Pons (tissue), 1 donor: ENCODE measurements around the gene CHTF8.
A peak's percentile ranks its signal among the peaks of the same experiment; 100 is the strongest.

Experiments used
- DNase-seq: peaks from one replicate; pipeline ENCODE4 v3.0.0-alpha.2; 2016; ENCODE audit warnings: low spot score

Gene CHTF8

GRCh38 chr16:69112285-69113129 is 19.9 kb downstream of the CHTF8 start:
- no peak for DNase-seq

DNA sequence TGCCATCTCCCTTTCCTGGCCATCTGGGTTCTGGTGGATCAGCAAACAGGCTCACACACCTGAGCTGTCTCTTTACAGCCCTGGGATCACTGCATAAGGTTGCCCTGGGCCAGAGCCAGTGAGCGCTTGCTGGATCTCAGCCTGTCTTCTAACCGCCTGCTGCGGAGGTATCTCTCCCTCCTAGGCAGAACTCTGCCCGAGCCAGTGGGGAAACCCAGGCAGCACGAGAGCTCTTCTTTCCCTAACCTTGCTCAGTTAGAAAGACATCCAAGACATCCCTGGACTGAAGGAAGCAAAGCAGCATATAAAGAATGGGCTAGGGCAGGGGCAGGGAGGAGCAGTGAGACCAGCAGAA is 20.5 kb downstream of the CHTF8 start:
- no peak for DNase-seq

GRCh38 chr16:69111216-69111875 is 21.0 kb downstream of the CHTF8 start:
- no peak for DNase-seq

DNA sequence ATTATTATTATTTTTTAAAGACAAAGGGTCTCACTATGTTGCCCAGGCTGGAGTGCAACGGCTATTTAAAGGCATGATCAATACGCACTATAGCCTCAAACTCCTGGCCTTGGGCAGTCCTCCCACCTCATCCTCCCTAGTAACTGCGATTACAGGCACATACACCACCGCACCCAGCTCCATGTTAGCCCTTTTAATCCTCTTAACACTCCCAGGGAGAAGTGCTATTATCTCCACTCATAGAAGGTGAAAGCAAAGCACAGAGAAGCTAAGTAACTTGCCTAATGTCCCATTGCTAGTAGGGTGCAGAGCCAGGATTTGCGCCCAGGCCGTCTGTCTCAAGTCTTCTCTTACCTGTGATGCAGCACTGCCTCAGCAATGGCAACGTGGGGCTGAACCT is 22.0 kb downstream of the CHTF8 start:
- DNase-seq = no peak

- DNase-seq = no peak
Measured at GRCh38 chr16:69109486-69110270, 22.7 kb downstream of the CHTF8 start.

DNA sequence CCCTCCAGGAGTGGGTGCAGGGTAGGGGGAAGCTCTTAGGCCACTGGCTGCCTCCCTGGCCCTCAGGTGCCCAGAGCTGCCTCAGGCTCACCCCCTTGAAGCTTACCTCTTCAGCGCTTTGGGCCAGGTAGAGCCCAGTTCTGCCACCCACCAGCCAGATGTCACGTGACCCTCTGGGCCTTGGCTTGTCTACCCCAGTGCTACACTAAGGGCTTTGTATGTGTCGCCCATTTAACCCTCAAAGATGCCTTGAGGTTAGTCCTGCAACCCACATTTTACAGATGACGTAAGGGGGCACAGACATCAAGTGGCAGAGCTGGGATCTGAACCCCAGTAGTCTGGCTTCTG is 23.5 kb downstream of the CHTF8 start:
- DNase-seq = no peak

- no peak for DNase-seq
Measured at GRCh38 chr16:69108064-69108904, 24.1 kb downstream of the CHTF8 start.

DNA sequence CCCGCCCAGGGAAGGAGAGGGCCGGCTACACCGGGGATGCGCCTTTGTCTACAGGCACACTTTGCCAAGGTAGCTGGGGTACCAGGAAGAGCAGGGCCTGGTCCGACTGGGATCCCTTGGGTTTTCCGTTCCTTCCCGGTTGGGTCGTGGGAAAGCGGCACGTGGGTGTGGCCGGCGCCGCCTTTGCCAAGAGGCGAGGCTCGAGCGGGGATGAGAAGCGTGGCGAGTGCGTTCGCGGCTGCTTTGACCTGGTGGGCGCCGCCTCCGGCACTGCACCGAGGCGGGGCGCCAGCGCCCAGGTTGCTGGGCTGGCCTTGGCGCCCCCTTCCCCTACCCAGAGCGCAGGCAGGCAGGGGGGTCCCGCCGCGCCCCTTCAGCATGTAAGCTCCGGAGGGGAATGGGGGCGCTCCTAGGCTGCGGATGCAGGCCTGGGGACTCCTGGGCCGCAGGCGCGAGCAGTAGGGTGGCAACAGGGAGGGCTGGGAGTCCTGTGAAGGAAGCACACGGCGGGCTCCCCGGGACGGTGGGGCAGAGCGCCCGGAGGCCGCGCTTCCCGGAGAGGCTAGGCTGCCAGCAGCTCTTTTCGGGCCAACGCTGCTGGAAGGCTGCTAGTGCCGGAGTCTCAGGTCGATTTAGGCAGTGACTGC is 24.9 kb downstream of the CHTF8 start:
- DNase-seq = no peak

DNA sequence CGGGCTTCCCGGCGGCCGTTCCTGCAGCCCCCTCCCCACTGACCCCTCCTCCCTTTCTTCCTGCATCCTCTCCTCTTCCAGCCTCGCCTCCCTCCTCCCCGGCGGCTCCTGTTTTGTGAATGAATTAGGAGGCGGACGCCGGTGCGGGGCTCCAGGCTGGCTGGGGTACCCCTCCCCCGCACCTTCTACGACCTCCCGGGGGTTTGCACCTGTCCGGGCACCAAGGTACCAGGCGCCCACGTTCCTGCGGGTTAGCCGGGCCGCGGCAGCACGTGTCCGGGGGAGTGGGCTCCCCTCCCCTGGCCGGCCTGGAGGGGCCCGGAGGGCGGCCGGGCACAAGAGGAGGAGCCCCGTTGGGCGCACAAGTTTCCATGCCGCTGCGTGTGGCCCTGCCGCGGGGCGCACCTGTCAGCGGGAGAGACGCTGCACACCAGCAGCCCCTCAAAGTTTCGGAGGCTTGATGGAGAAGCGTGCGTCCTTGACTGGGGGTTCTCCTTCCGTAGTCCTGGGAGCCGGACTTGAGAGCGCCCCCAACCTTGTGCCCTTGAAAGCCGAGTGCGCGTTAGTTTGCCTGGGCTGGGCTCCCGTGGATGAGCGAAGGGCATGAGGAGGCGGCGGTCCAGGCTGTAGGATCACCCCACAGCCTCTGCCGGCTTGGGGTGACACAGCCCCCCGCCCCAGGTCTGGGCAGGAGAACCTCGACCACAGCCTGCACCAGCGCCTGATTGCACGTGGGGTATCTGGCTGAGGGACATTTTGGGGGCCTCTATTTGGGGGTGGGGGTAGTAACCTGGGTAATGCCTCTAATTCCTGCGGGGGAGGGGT is 25.7 kb downstream of the CHTF8 start:
- no peak for DNase-seq

DNA sequence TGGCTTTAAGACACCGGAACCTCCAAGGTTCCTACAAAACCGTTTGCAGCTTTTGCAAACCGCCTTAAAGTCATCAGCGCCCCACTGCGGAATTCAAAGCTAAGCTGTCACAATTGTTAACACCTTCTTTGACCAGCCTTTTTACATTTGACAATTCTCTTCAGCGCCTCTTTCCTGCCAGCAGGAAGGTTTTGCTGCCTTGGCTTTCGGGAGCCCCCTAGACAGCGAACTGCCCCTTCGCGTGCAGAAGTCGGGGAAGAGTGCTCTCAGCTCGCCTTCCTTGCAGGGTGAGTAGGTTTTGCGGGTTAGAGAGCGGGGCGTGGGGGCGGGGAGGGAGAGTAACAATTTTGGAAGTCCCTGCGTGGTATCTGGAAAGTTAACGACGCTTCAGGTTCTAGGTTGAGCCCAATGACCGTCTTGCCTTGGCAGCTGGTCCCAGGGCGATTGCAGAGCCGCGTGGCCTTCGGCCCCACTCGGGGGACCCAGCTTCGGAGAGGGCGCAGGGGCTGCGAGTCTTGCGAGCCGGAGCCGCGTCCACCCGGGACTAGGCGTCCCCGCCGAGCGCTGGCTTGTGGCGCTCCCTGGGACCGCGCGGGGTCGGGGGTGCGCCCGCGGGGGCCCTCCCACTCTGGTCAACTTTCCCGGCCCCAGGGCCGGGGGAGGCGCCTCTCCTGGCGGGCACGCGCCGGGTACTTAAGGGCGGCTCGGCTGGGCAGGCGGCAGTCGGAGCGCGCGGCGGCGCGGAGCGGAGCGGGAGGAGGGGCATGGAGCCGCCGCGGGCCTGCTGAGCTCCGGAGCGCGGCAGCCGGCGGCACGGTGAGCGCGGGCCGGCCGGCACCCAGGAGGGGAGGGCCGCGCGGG is 26.7 kb downstream of the CHTF8 start, which contains the start of gene HAS3:
TSS of gene HAS3 (plus strand) at position 153 of the 861 bp plus-strand sequence. CDS start 3,743 bp downstream, outside the sequence.
- peak; percentile 44 for DNase-seq

DNA sequence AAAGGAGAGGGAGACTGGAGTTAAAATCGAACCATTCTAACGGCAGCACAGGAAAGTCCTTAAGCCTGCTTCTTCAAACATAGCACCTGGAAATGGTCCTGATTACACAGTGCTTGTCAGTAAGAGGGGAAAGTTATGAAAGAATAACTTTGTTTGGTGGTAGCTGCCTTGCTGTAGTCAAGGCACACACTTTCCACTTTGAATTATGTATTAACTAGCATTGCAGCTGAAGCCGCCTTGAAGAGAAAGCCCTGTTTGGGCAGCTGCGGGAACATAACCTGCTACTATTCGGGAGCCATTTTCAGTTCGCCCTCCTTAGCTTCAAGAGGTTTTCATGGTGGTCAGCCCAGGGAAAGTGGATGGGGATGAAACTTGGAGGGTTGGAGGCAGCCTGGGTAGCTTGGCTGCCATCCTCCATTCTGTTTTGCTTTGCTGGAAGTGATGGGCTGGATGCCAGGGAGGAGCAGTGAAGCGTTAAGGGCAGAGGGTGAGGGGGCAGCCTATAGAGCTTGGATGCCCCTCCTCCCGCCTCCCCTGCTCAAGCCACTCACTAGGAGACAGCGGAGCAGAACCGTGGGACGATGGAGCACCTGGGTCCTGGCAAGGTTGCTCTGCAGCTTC is 32.2 kb downstream of the CHTF8 start:
- DNase-seq = no peak

DNA sequence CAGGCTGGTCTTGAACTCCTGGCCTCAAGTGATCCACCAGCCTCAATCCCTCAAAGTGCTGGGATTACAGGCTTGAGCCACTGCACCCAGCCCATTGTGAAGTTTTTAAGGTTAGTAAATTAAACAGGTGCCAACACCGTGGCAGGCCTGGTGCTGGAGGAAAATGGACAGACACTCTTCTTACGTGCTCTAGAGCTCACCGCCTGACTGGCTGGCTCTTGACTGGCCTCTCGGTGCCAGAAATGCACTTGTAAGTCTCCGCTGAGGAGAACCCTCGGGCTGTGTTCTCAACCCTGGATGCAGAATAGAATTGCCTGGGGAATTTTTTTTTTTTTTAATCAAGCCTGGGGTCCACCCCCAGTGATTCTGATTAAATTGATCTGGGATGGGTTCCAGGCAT is 37.2 kb downstream of the CHTF8 start:
- DNase-seq = no peak

- no peak for DNase-seq
Measured at GRCh38 chr16:69094501-69094900, 37.9 kb downstream of the CHTF8 start.

GRCh38 chr16:69093974-69094373 is 38.4 kb downstream of the CHTF8 start:
- DNase-seq = no peak

- DNase-seq = no peak
Measured at GRCh38 chr16:69089091-69089910, 43.1 kb downstream of the CHTF8 start.

DNA sequence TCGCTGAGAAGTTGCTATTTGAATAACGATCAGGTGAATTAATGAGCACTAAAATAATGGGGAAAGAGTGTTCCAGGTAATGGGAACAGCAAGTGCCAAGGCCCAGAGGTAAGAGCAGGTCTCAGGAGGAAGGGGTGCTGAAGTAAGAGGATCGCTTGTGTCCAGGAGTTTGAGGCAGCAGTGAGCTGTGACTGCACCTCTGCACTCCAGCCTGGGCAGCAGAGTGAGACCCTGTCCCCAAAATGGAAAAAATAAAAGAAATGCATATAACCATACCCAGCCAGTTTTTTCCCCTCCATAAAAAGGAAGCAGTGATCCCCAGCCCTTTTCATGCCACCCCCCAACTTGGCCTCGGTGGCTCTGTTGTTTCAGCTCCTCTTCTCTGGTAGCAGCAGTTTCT is 43.7 kb downstream of the CHTF8 start:
- DNase-seq = no peak

DNA sequence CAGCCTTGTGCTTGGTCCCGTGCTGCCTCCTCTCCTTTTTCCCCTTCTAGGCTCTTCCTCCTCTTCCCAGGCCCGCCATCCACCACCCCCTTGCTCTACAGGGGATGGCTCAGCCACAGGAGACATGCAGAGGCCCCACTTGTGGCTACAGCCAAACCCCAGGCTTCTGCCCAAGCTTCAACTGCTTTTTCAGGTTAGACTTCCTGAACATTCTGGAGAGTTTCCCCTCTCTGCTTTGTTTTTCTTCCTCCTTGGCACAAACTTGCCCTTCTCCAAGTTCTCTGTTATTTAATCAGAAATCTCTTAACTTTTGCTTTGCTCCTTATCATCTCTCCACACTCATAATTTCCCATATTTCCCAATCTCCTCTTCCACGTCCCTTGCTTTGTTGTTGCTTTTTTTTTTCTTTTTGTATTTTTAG is 45.2 kb downstream of the CHTF8 start:
- no peak for DNase-seq

- no peak for DNase-seq
Measured at GRCh38 chr16:69085032-69085695, 47.2 kb downstream of the CHTF8 start.
